Activated B cell treated with CpG ODN at 0.5 μM for 24 hours (primary cell): ENCODE data around the gene TRAF3IP3. TPM values are rescaled to one million over a fixed set of nuclear protein-coding genes. Genes with fewer than 3 reads are reported as not detected.

Experiments used
- ATAC-seq: fragments of 200-7000 bp; cut with Tn5 transposase; one replicate; pipeline ENCODE4 v1.10.0; 2021; ENCODE audit warnings: low read depth, mild to moderate bottlenecking, moderate library complexity
- CTCF ChIA-PET: fragments of 350-600 bp; sonication (Branson Sonifier 250); formaldehyde crosslinking; loops from one replicate; lab custom pipeline; 2021; ENCODE audit warnings: antibody characterized with exemption; lab: Charles Lee
- POLR2A ChIA-PET: fragments of 350-600 bp; sonication (Branson Sonifier 250); formaldehyde crosslinking; loops from one replicate; lab custom pipeline; 2021; ENCODE audit warnings: antibody characterized with exemption; lab: Charles Lee
- DNase-seq: peaks from one replicate; pipeline ENCODE4 v3.0.0; 2022
- H3K27ac Mint-ChIP-seq: one replicate; pipeline ENCODE4 v1.8.0; 2020; ENCODE audit warnings: mixed read lengths
- H3K27me3 Mint-ChIP-seq: one replicate; pipeline ENCODE4 v1.8.0; 2021; ENCODE audit warnings: mixed read lengths
- H3K36me3 Mint-ChIP-seq: one replicate; pipeline ENCODE4 v1.8.0; 2021; ENCODE audit warnings: low read depth, mixed read lengths
- H3K4me1 Mint-ChIP-seq: one replicate; pipeline ENCODE4 v1.8.0; 2021; ENCODE audit warnings: mixed read lengths
- H3K4me3 Mint-ChIP-seq: one replicate; pipeline ENCODE4 v1.8.0; 2020; ENCODE audit warnings: mild to moderate bottlenecking, mixed read lengths
- H3K9me3 Mint-ChIP-seq: one replicate; pipeline ENCODE4 v1.8.0; 2020; ENCODE audit warnings: mixed read lengths
- intact Hi-C: fragments of 100-400 bp; cut with micrococcal nuclease; formaldehyde crosslinking; loops from one replicate; pipeline ENCODE4 v1.15.1; 2024
- total RNA-seq: library from RNA; stranded (reverse); gene quantifications from 2 replicates; pipeline ENCODE4 v1.2.3, GENCODE V29; 2022
- TF ChIP-seq, protein P1 (sequence below): fragments of 200-600 bp; IDR thresholded peaks from one replicate; pipeline ENCODE4 v1.8.0; 2022; ENCODE audit warnings: antibody characterized with exemption, mild to moderate bottlenecking

The TRAF3IP3 gene
- total RNA-seq, 1 donor from 2014 or later: 166 TPM

GRCh38 chr1:209770636-209771415 is 15.0 kb downstream of the TRAF3IP3 start:
- ATAC-seq: no peak

DNA sequence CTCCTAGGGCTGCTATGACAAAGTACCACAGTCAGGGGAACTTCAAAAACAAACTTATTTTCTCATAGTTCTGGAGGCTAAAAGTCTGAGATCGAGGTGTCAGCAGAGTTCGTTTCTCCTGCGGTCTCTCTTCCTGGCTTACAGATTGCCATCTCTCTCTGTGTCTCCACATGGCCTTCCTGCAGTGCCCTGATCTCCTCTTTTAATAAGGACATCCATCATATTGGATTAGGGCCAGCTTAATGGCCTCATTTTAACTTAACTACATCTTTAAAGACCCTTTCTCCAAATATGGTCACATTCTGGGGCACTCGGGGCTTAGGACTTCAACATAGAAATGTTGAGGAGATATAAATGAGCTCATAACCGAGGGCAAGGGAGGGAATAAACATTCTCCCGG is 16.3 kb downstream of the TRAF3IP3 start:
- CTCF ChIA-PET: no interaction called here
- TF ChIP-seq, protein P1, sequence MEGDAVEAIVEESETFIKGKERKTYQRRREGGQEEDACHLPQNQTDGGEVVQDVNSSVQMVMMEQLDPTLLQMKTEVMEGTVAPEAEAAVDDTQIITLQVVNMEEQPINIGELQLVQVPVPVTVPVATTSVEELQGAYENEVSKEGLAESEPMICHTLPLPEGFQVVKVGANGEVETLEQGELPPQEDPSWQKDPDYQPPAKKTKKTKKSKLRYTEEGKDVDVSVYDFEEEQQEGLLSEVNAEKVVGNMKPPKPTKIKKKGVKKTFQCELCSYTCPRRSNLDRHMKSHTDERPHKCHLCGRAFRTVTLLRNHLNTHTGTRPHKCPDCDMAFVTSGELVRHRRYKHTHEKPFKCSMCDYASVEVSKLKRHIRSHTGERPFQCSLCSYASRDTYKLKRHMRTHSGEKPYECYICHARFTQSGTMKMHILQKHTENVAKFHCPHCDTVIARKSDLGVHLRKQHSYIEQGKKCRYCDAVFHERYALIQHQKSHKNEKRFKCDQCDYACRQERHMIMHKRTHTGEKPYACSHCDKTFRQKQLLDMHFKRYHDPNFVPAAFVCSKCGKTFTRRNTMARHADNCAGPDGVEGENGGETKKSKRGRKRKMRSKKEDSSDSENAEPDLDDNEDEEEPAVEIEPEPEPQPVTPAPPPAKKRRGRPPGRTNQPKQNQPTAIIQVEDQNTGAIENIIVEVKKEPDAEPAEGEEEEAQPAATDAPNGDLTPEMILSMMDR: no peak
- H3K27ac Mint-ChIP-seq: no peak overlapping the region
- intact Hi-C loops: no loop called here
- H3K9me3 Mint-ChIP-seq: no peaks in the 10 kb centered on the region
- ATAC-seq: no peak
- DNase-seq: no peak
- H3K36me3 Mint-ChIP-seq: peaks cover 45% of the 10 kb centered on the region
- H3K4me3 Mint-ChIP-seq: no peak overlapping the region
- H3K27me3 Mint-ChIP-seq: no peaks in the 10 kb centered on the region
- POLR2A ChIA-PET: interaction anchor here (1.1 to 4.9 kb wide), 3 partner anchors 8 to 14 kb away, joined by 4 to 49 read pairs (median 44); partner anchors contain the start of genes C1orf74 and TRAF3IP3
- no peaks in the 10 kb centered on the region for H3K4me1 Mint-ChIP-seq

More at GRCh38 chr1:209770636-209771415, 15.0 kb downstream of the TRAF3IP3 start:
- Mint-ChIP-seq H3K36me3 (peaks cover 45% of the 10 kb centered on the region), H3K27me3 (no peaks in the 10 kb centered on the region), H3K4me3 (no peak overlapping the region), H3K4me1 (peaks cover 11% of the 10 kb centered on the region), H3K27ac (no peak overlapping the region), H3K9me3 (no peaks in the 10 kb centered on the region)
- ChIA-PET CTCF (interaction anchor here (1.5 to 5.4 kb wide), 2 partner anchors 18 to 78 kb away, joined by 4 to 88 read pairs; partner anchors contain the start of gene TRAF3IP3), POLR2A (interaction anchor here (3.6 to 5.0 kb wide), 2 partner anchors 13 kb away, joined by 50 to 175 read pairs; partner anchors contain the start of genes C1orf74 and TRAF3IP3)
- intact Hi-C loops: no loop called here
- TF ChIP-seq, protein P1: no peak
- no peak for DNase-seq

- ChIA-PET POLR2A (interaction anchor here (0.6 to 4.9 kb wide), 9 partner anchors 7 to 141 kb away, joined by 3 to 49 read pairs (median 4); partner anchors contain the start of genes C1orf74, IRF6 and TRAF3IP3), CTCF (interaction anchor here (0.9 to 2.3 kb wide), 4 partner anchors 9 to 53 kb away, joined by 3 to 15 read pairs (median 4); partner anchors contain the start of gene UTP25)
- Mint-ChIP-seq H3K36me3 (peaks cover 53% of the 10 kb centered on the region), H3K27ac (no peak overlapping the region), H3K27me3 (no peaks in the 10 kb centered on the region), H3K4me3 (peak overlapping the region; percentile 60), H3K9me3 (no peaks in the 10 kb centered on the region), H3K4me1 (no peaks in the 10 kb centered on the region)
- TF ChIP-seq, protein P1: no peak
- intact Hi-C loops: loop anchor here (1.0 to 2.0 kb wide), 2 partner anchors 8 to 18 kb away; partner anchors contain the start of gene TRAF3IP3
- ATAC-seq (peak; percentile 68), DNase-seq (no peak)
Observed at GRCh38 chr1:209774592-209774991, 18.7 kb downstream of the TRAF3IP3 start.

DNA sequence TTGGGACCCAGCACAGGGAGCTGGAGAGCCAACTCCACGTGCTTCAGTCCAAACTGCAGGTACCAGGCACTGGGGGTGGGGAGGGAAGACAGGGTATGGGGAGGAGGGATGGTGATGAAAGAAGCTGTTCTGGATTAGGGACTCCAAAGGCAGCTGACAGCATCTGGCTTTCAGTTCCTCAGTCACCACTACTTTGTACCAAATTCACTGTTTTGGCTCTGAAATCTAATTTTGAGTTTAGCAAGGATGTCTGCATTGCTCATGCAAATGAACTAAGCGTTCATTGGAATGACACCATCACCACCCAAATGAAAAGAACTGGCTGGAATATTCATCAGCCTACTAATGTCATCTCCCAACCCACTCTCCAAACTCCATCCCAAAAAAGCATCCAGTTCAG is 19.8 kb downstream of the TRAF3IP3 start:
- H3K9me3 Mint-ChIP-seq: no peaks in the 10 kb centered on the region
- ChIA-PET CTCF (interaction anchor here (0.8 to 2.3 kb wide), 9 partner anchors 8 to 83 kb away, joined by 3 to 15 read pairs (median 3); partner anchors contain the start of gene TRAF3IP3), POLR2A (interaction anchor here (0.7 to 4.9 kb wide), 6 partner anchors 8 to 48 kb away, joined by 3 to 49 read pairs (median 3); partner anchors contain the start of genes C1orf74 and TRAF3IP3)
- H3K4me3 Mint-ChIP-seq: peak overlapping the region; percentile 60
- no peaks in the 10 kb centered on the region for H3K4me1 Mint-ChIP-seq
- TF ChIP-seq, protein P1: no peak
- H3K36me3 Mint-ChIP-seq: peaks cover 62% of the 10 kb centered on the region
- DNase-seq (no peak), ATAC-seq (no peak)
- intact Hi-C loops: loop anchor here (2.0 kb wide), 1 partner anchor 19 kb away; the partner anchor contains the start of gene TRAF3IP3
- H3K27me3 Mint-ChIP-seq: no peaks in the 10 kb centered on the region
- no peak overlapping the region for H3K27ac Mint-ChIP-seq
